T-cell (primary cell): Measurements from ENCODE around the gene DHCR7. TPM values are rescaled to one million over a fixed set of nuclear protein-coding genes. Genes with fewer than 3 reads are reported as not detected.

Experiments used
- ATAC-seq, 4 experiments: fragments of 200-7000 bp in 3 of 4; fragments of 150-1000 bp in 1 of 4; cut with Tn5 transposase; replicated peaks in 1 of 4; 1 replicate in 3 of 4; 2 replicates in 1 of 4; pipeline ENCODE4 v1.10.0; 2021; ENCODE audit warnings: moderate library complexity in 3 of 4, mild to moderate bottlenecking in 2 of 4, moderate number of reproducible peaks in 1 of 4
- CTCF ChIA-PET, 2 donors: fragments of 300-600 bp; sonication (Branson Sonifier 250); formaldehyde crosslinking; loops; one replicate each; lab custom pipeline; 2022; ENCODE audit warnings: antibody characterized with exemption in 2 of 2; lab: Charles Lee
- POLR2A ChIA-PET, 2 donors: fragments of 300-600 bp; sonication (Branson Sonifier 250); formaldehyde crosslinking; loops; one replicate each; lab custom pipeline; 2022; ENCODE audit warnings: antibody characterized with exemption in 2 of 2; lab: Charles Lee
- DNase-seq, 35 experiments: peaks; one replicate each; pipeline versions ENCODE4 v3.0.0 to v3.0.0-alpha.2; 2013 to 2023
- H3K27ac ChIP-seq: one replicate; pipeline ENCODE4 v1.5.1; 2013; ENCODE audit warnings: low read length
- H3K27me3 ChIP-seq, 2 experiments: replicated peaks in 1 of 2; 1 replicate in 1 of 2; 2 replicates in 1 of 2; pipeline versions ENCODE4 v1.6.1 to v1.7.0; 2013; ENCODE audit warnings: low read length in 1 of 2, mixed read lengths in 1 of 2; ENCODE audit not compliant: control insufficient read depth in 2 of 2, insufficient read depth in 2 of 2; ENCODE audit errors: extremely low read depth in 1 of 2
- H3K36me3 ChIP-seq, 2 donors: 1 replicate in 1 of 2; 2 replicates in 1 of 2; pipeline versions ENCODE4 v1.6.1 to v1.7.0; 2013; ENCODE audit warnings: low read length in 1 of 2; ENCODE audit not compliant: control insufficient read depth in 2 of 2, insufficient read depth in 1 of 2; ENCODE audit errors: extremely low read depth in 1 of 2
- H3K4me1 ChIP-seq, 2 experiments: 1 replicate in 1 of 2; 2 replicates in 1 of 2; pipeline versions ENCODE4 v1.6.1 to v1.7.0; 2013; ENCODE audit warnings: low read length in 2 of 2, mixed read lengths in 1 of 2; ENCODE audit not compliant: insufficient read depth in 2 of 2, control insufficient read depth in 1 of 2; ENCODE audit errors: extremely low read depth in 1 of 2
- H3K4me3 ChIP-seq, 2 donors: 1 replicate in 1 of 2; 2 replicates in 1 of 2; pipeline versions ENCODE4 v1.5.1 to v1.7.0; 2013; ENCODE audit warnings: mild to moderate bottlenecking in 2 of 2, low read length in 1 of 2, moderate library complexity in 1 of 2; ENCODE audit not compliant: control insufficient read depth in 1 of 2; ENCODE audit errors: extremely low read depth in 1 of 2
- H3K9me3 ChIP-seq: 2 replicates; pipeline ENCODE4 v1.7.0; 2013
- H3K27ac Mint-ChIP-seq, 2 donors: one replicate each; pipeline ENCODE4 v1.8.0; 2020 to 2021; ENCODE audit warnings: mild to moderate bottlenecking in 2 of 2, mixed read lengths in 2 of 2
- H3K27me3 Mint-ChIP-seq, 2 donors: one replicate each; pipeline ENCODE4 v1.8.0; 2021 to 2022; ENCODE audit warnings: mixed read lengths in 2 of 2
- H3K36me3 Mint-ChIP-seq: one replicate; pipeline ENCODE4 v1.8.0; 2021; ENCODE audit warnings: mixed read lengths
- H3K4me1 Mint-ChIP-seq, 3 donors: one replicate each; pipeline ENCODE4 v1.8.0; 2020 to 2022; ENCODE audit warnings: mixed read lengths in 3 of 3, mild to moderate bottlenecking in 1 of 3
- H3K4me3 Mint-ChIP-seq, 3 donors: one replicate each; pipeline ENCODE4 v1.8.0; 2020 to 2022; ENCODE audit warnings: mild to moderate bottlenecking in 3 of 3, mixed read lengths in 3 of 3, moderate library complexity in 3 of 3
- H3K9me3 Mint-ChIP-seq, 3 donors: one replicate each; pipeline ENCODE4 v1.8.0; 2020 to 2022; ENCODE audit warnings: mixed read lengths in 3 of 3
- WGBS: methylation state at CpG from one replicate; pipeline ENCODE4 v1.1.5; 2013; ENCODE audit warnings: missing lambda C conversion rate; ENCODE audit not compliant: insufficient coverage; 5-methylcytosine and 5-hydroxymethylcytosine counted together
- total RNA-seq, 35 experiments: library from RNA in 6 of 35; stranded (reverse) in 6 of 35; fragments of 120-200 nt in 1 of 35; gene quantifications; one replicate each; pipeline versions ENCODE4 v1.2.1 to v1.2.4 and lab custom pipeline; 2013 to 2026

The DHCR7 gene
- total RNA-seq, 5 donors from 2014 or later (not counting 1 experiment from before 2014, with no cell fraction given): 17.8 to 22.6 (median 21.1) TPM

DNA sequence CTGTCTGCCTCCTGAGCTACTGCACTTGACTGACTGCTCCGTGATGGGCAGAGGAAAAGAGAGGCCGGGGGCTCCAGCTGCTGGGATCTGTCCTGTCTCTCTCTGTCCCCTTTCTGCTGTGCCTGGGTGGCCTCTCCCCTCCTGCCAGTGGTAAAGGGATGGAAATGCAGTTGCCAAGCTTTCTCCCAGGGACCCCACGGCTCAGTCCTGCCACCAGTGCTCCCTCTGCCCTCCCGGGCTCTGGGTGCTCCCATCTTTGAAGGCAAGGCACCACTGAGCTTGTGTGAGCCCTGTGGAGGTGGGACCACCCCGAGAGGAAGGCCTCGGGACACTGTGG, 36.8 kb upstream of the DHCR7 start:
- Histone ChIP-seq H3K36me3 (peaks cover 45 to 66% of the 10 kb centered on the region in 2 donors), H3K27ac (no peak overlapping the region), H3K27me3 (no peaks in the 10 kb centered on the region), H3K4me1 (no peaks in the 10 kb centered on the region), H3K4me3 (no peak overlapping the region), H3K9me3 (no peaks in the 10 kb centered on the region)
- H3K27ac Mint-ChIP-seq: no peak overlapping the region
- POLR2A ChIA-PET: no interaction called here
- CTCF ChIA-PET: no interaction called here
- no peak overlapping the region for H3K4me3 Mint-ChIP-seq
- H3K36me3 Mint-ChIP-seq: peaks cover 78% of the 10 kb centered on the region
- 98% methylated on average over 5 of the region's 6 CpGs for WGBS
- H3K9me3 Mint-ChIP-seq: no peaks in the 10 kb centered on the region
- H3K27me3 Mint-ChIP-seq: no peaks in the 10 kb centered on the region
- peaks cover 0 to 5% (median 4%) of the 10 kb centered on the region in 3 donors for H3K4me1 Mint-ChIP-seq
- peak in 1 of 35 experiments; percentile 9 for DNase-seq
- ATAC-seq: no peak

DNA sequence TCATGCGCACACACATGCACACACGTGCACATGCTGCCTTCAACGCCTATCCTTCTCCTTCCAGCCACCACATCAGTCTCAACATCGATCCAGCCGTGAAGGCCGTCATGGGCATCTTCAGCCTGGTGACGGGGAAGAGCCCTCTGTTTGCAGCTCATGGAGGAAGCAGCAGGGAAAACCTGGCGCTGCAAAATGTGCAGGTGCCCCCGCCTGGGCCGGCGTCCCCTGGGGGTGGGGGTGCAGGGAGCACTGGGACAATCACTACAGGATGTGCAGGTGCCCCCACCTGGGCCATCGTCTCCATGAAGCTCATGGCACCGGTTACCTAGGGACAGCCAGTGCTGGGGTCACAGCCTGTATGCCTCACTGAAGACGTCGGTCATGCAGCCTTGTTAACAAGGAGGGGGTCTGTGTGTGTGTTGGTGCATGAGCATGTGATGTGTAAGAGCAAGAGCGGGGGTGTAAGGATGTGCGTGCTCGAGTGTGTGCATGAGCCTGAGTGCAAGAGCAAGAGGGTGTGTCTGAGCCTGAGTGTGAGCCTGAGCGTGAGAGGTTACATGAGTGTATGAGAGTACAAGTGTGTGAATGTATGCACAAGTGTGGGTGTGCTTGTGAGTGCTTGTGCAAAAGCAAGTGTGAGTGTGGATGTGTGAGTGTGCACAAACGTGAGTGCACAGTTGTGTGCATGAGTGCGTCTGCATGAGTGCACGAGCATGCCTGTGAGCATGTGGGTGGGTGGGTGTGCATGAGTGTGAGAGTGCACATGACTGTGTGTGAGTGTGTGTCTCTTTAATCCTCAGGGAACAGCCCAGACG, 36.3 kb upstream of the DHCR7 start:
- Mint-ChIP-seq H3K4me1 (peaks cover 0 to 5% (median 4%) of the 10 kb centered on the region in 3 donors), H3K36me3 (peaks cover 80% of the 10 kb centered on the region), H3K4me3 (no peak overlapping the region), H3K27ac (no peak overlapping the region), H3K9me3 (no peaks in the 10 kb centered on the region), H3K27me3 (no peaks in the 10 kb centered on the region)
- Histone ChIP-seq H3K27me3 (no peaks in the 10 kb centered on the region), H3K36me3 (peaks cover 45 to 69% of the 10 kb centered on the region in 2 donors), H3K9me3 (no peaks in the 10 kb centered on the region), H3K4me1 (no peaks in the 10 kb centered on the region), H3K4me3 (no peak overlapping the region), H3K27ac (no peak overlapping the region)
- no peak for ATAC-seq
- ChIA-PET CTCF (no interaction called here), POLR2A (no interaction called here)
- no peak for DNase-seq
- WGBS: 97% methylated on average over 23 of the region's 23 CpGs

DNA sequence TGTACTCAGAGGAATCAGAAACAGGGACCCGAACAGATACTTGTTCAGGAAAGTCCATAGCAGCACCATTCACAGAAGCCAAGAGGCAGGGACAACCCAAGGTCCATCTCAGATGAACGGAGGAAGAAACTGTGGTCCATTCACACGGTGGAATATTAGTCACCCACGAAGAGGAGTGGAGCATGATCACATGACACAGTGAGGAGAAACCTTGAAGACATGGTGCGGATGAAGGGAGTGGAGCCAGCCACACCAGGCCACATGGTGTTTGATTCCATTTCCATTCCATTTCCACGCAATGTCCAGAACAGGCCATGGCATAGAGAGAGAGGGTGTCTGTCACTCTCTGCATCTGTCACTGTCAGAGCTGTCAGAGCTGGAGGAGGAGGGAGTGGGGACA, 35.5 kb upstream of the DHCR7 start:
- WGBS: 87% methylated on average over 6 of the region's 6 CpGs
- CTCF ChIA-PET: no interaction called here
- POLR2A ChIA-PET: no interaction called here
- Mint-ChIP-seq H3K9me3 (no peaks in the 10 kb centered on the region), H3K4me3 (no peak overlapping the region), H3K4me1 (peaks cover 0 to 3% (median 3%) of the 10 kb centered on the region in 3 donors), H3K27ac (no peak overlapping the region), H3K27me3 (no peaks in the 10 kb centered on the region), H3K36me3 (peaks cover 76% of the 10 kb centered on the region)
- Histone ChIP-seq H3K4me1 (no peaks in the 10 kb centered on the region), H3K9me3 (no peaks in the 10 kb centered on the region), H3K27ac (no peak overlapping the region), H3K27me3 (no peaks in the 10 kb centered on the region), H3K4me3 (no peak overlapping the region), H3K36me3 (peaks cover 49 to 73% of the 10 kb centered on the region in 2 donors)
- no peak for ATAC-seq
- no peak for DNase-seq

DNA sequence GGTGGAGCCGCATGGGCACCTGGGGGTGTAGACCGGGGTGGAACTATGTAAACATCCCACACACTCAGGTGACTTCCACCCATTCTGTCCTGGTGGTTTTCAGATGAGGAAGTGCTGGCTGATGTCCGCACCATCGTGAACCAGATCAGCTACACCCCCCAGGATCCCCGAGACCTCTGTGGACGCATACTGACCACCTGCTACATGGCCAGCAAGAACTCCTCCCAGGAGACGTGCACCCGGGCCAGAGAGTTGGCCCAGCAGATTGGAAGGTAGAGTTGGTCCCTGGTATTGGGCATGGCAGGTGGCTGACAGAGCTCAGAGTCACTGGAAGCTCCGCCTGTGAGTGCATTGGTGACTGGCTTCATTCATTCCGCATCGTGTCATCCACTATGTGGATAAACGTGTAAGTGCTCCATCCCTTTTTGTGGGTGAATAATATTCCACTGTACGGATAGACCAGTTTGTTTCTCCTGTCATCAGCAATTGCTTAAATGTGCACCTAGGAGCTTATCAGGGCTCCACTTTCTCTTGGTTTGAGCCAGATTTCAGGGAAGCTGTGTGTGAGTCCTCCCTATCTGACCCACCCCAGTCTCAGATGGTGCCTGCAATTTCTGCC, 34.7 kb upstream of the DHCR7 start:
- Histone ChIP-seq H3K4me1 (no peaks in the 10 kb centered on the region), H3K4me3 (no peak overlapping the region), H3K9me3 (no peaks in the 10 kb centered on the region), H3K27ac (no peak overlapping the region), H3K27me3 (no peaks in the 10 kb centered on the region), H3K36me3 (peaks cover 43 to 80% of the 10 kb centered on the region in 2 donors)
- ATAC-seq (no peak), DNase-seq (no peak)
- POLR2A ChIA-PET: no interaction called here
- peaks cover 73% of the 10 kb centered on the region for H3K36me3 Mint-ChIP-seq
- no peak overlapping the region for H3K4me3 Mint-ChIP-seq
- CTCF ChIA-PET: no interaction called here
- no peaks in the 10 kb centered on the region for H3K27me3 Mint-ChIP-seq
- no peaks in the 10 kb centered on the region for H3K9me3 Mint-ChIP-seq
- H3K27ac Mint-ChIP-seq: no peak overlapping the region
- 100% methylated on average over 5 of the region's 13 CpGs for WGBS
- peaks cover 0 to under 1% (median 0%) of the 10 kb centered on the region in 3 donors for H3K4me1 Mint-ChIP-seq

DNA sequence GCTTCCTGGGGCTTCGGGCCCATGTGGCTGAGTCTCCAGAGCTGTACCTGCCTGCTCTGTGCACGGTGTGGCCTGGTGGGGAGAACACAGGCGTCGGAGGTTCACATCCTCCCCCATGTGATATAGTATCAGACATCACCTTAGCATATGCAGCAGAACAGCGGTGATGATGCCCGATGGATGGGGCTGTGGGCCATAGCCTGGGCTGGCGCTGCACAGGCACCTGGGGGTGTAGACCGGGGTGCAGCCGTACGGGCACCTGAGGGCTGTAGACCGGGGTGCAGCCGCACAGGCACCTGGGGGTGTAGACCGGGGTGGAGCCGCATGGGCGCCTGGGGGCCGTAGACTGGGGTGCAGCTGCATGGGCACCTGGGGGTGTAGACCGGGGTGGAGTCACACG, 34.0 kb upstream of the DHCR7 start:
- peaks cover 75% of the 10 kb centered on the region for H3K36me3 Mint-ChIP-seq
- H3K27ac Mint-ChIP-seq: no peak overlapping the region
- no peaks in the 10 kb centered on the region for H3K9me3 Mint-ChIP-seq
- 98% methylated on average over 11 of the region's 18 CpGs for WGBS
- ChIA-PET CTCF (no interaction called here), POLR2A (no interaction called here)
- H3K9me3 ChIP-seq: no peaks in the 10 kb centered on the region
- no peak for ATAC-seq
- DNase-seq: no peak
- no peaks in the 10 kb centered on the region for H3K4me1 Mint-ChIP-seq
- no peaks in the 10 kb centered on the region for H3K27me3 ChIP-seq
- H3K4me1 ChIP-seq: no peaks in the 10 kb centered on the region
- no peak overlapping the region for H3K4me3 Mint-ChIP-seq
- no peak overlapping the region for H3K27ac ChIP-seq
- H3K4me3 ChIP-seq: no peak overlapping the region
- H3K27me3 Mint-ChIP-seq: no peaks in the 10 kb centered on the region
- peaks cover 42 to 85% of the 10 kb centered on the region in 2 donors for H3K36me3 ChIP-seq

DNA sequence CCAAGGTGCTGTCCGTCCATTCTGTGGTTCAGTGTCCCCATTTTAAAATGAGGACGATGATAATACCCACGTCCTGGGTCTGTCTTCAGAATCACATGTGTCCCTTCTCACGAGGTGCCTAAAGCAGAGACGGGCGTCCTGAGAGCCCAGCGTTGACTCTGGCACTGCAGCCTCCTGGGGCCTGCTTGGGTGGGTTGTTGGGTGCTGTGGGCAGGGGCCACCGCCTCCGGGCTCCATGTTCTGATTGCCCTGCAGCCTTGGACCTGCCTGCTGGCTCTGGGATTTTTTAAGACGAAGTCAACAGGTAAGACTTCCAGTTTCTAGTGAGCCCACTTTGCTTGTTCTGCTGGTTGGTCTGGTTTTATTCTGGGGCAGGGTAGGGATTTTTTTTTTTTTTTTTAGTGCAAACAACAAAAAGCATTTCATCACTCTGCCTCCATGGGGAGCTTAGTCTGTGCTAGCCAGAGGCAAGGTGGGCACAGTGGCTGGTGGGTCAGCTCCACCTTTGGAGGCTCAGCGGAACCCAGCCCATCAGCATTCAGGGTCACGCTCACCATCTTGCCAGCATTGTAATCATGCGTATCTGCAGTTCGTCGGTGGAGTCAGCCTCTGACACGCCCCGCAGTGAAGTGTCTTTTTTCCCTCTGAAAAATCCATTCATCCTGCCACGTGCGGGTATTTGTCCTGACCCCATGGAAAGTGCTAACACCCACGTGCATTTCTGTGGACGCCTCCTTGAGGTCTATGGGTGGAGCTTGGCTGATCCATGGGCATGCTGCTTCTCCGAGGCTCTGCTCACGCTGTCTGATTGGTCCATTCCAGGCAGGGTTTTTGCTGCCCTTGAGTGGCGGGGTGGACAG, 33.1 kb upstream of the DHCR7 start:
- ATAC-seq (no peak), DNase-seq (no peak)
- 98% methylated on average over 16 of the region's 24 CpGs for WGBS
- ChIA-PET CTCF (no interaction called here), POLR2A (no interaction called here)
- Mint-ChIP-seq H3K36me3 (peaks cover 77% of the 10 kb centered on the region), H3K27ac (no peak overlapping the region), H3K9me3 (no peaks in the 10 kb centered on the region), H3K4me1 (no peaks in the 10 kb centered on the region), H3K27me3 (no peaks in the 10 kb centered on the region), H3K4me3 (no peak overlapping the region)
- peaks cover 43 to 87% of the 10 kb centered on the region in 2 donors for H3K36me3 ChIP-seq
- H3K27me3 ChIP-seq: no peaks in the 10 kb centered on the region
- H3K9me3 ChIP-seq: no peaks in the 10 kb centered on the region
- H3K4me1 ChIP-seq: no peaks in the 10 kb centered on the region
- no peak overlapping the region for H3K27ac ChIP-seq
- H3K4me3 ChIP-seq: no peak overlapping the region
